Gastrocnemius medialis (tissue), 4 donors: Measurements from ENCODE around the gene OPRM1.

Experiments used
- CTCF ChIP-seq, 5 experiments: fragments of 450-650 bp in 3 of 5; fragments of 200-600 bp in 2 of 5; sonication (generic) in 2 of 5; IDR thresholded peaks in 4 of 5; conservative IDR thresholded peaks in 1 of 5; 1 replicate in 4 of 5; 2 replicates in 1 of 5; pipeline ENCODE4 v1.5.1; 2016 to 2019; ENCODE audit warnings: antibody characterized with exemption in 5 of 5, mild to moderate bottlenecking in 3 of 5, moderate library complexity in 3 of 5
- POLR2A ChIP-seq, 2 donors: fragments of 450-650 bp; IDR thresholded peaks; one replicate each; pipeline ENCODE4 v1.6.1; 2017; ENCODE audit warnings: antibody characterized with exemption in 2 of 2, mild to moderate bottlenecking in 2 of 2, moderate library complexity in 2 of 2

GRCh38 chr6:154012852-154013251 lies 26.2 kb upstream of the OPRM1 start:
- TF ChIP-seq CTCF (IDR thresholded peaks at IDR 0.05 in 4 of 5, conservative IDR thresholded peaks at IDR 0.05 in 1 of 5) (no peak), POLR2A (IDR thresholded peaks at IDR 0.05) (no peak)
